AG10803 (cell line): ENCODE measurements around the gene COX4I2.
A peak's percentile ranks its signal among the peaks of the same experiment; 100 is the strongest.

Source experiments
- DNase-seq: peaks from one replicate; pipeline ENCODE4 v3.0.0; 2010; ENCODE audit warnings: low read depth
- H3K4me3 ChIP-seq: 2 replicates; pipeline ENCODE4 v1.5.1; 2011; ENCODE audit warnings: mild to moderate bottlenecking, low read length, control low read depth
- CTCF ChIP-seq: conservative IDR thresholded peaks from 2 replicates; pipeline ENCODE4 v1.5.1; 2011; ENCODE audit warnings: mild to moderate bottlenecking, low read length, control low read depth, inconsistent platforms

COX4I2 gene

GRCh38 chr20:31637660-31638059 is at the start of gene COX4I2:
Gene COX4I2, plus strand, starts transcription at chr20:31637912. Its CDS starts 1,106 bp downstream, at chr20:31639018.
- DNase-seq, result no peak
- TF ChIP-seq CTCF, result no peak
- H3K4me3 ChIP-seq, result no peak within 1 kb of the TSS

GRCh38 chr20:31590717-31591225 is 46.9 kb upstream of the COX4I2 start:
- no peak for TF ChIP-seq CTCF
- no peak overlapping the region for H3K4me3 ChIP-seq
- DNase-seq, result no peak

GRCh38 chr20:31593221-31594001 is 44.3 kb upstream of the COX4I2 start:
- DNase-seq, result peak; percentile 65
- no peak for TF ChIP-seq CTCF
- no peak overlapping the region for H3K4me3 ChIP-seq

GRCh38 chr20:31594002-31594557 is 43.6 kb upstream of the COX4I2 start:
- DNase-seq, result no peak
- H3K4me3 ChIP-seq, result no peak overlapping the region
- no peak for TF ChIP-seq CTCF

GRCh38 chr20:31594558-31595379 is 42.9 kb upstream of the COX4I2 start:
- no peak for TF ChIP-seq CTCF
- DNase-seq, result no peak
- no peak overlapping the region for H3K4me3 ChIP-seq

- no peak for DNase-seq
- no peak for TF ChIP-seq CTCF
- H3K4me3 ChIP-seq, result no peak overlapping the region
These were observed 42.4 kb upstream of the COX4I2 start for GRCh38 chr20:31595380-31595653.
